GM23338 (cell line): ENCODE data around the gene CLSTN2. TPM values are rescaled to one million over a fixed set of nuclear protein-coding genes. Genes with fewer than 3 reads are reported as not detected.

ENCODE experiments used
- ATAC-seq: fragments of 200-7000 bp; cut with Tn5 transposase; 3 replicates; pipeline ENCODE4 v1.9.1; 2020
- DNase-seq: peaks from one replicate; pipeline ENCODE4 v3.0.0-alpha.2; 2015; ENCODE audit warnings: low spot score
- H2AFZ ChIP-seq: fragments of 200-600 bp; sonication (generic); 2 replicates; pipeline ENCODE4 v1.8.0; 2016; ENCODE audit warnings: antibody characterized with exemption, mild to moderate bottlenecking, moderate library complexity
- H3F3A ChIP-seq: fragments of 200-600 bp; sonication (generic); replicated peaks from 2 replicates; pipeline ENCODE4 v1.8.0; 2017; ENCODE audit warnings: antibody characterized with exemption, mixed run types, low read depth
- H3K27ac ChIP-seq: fragments of 200-600 bp; sonication (generic); 2 replicates; pipeline ENCODE4 v1.6.1; 2016; ENCODE audit warnings: low read depth
- H3K27me3 ChIP-seq: fragments of 200-600 bp; sonication (generic); 2 replicates; pipeline ENCODE4 v1.8.0; 2016; ENCODE audit warnings: mild to moderate bottlenecking, mixed run types, moderate library complexity; ENCODE audit not compliant: insufficient read depth
- H3K36me3 ChIP-seq: fragments of 200-600 bp; sonication (generic); 2 replicates; pipeline ENCODE4 v1.8.0; 2016; ENCODE audit warnings: mild to moderate bottlenecking; ENCODE audit not compliant: insufficient read depth
- H3K4me1 ChIP-seq: fragments of 200-600 bp; sonication (generic); 2 replicates; pipeline ENCODE4 v1.8.0; 2016; ENCODE audit warnings: mild to moderate bottlenecking, moderate library complexity; ENCODE audit not compliant: insufficient read depth
- H3K4me2 ChIP-seq: fragments of 200-600 bp; sonication (generic); 2 replicates; pipeline ENCODE4 v1.7.1; 2017; ENCODE audit warnings: mixed run types
- H3K4me3 ChIP-seq: fragments of 200-600 bp; sonication (generic); 2 replicates; pipeline ENCODE4 v1.6.1; 2016; ENCODE audit warnings: mixed run types
- H3K79me2 ChIP-seq: fragments of 200-600 bp; sonication (generic); replicated peaks from 2 replicates; pipeline ENCODE4 v1.8.0; 2017; ENCODE audit warnings: mild to moderate bottlenecking; ENCODE audit not compliant: insufficient read depth
- H3K9me2 ChIP-seq: fragments of 200-600 bp; sonication (generic); 2 replicates; pipeline ENCODE4 v1.8.0; 2017; ENCODE audit not compliant: insufficient read depth
- H4K20me1 ChIP-seq: fragments of 200-600 bp; sonication (generic); replicated peaks from 2 replicates; pipeline ENCODE4 v1.8.0; 2017; ENCODE audit warnings: mild to moderate bottlenecking; ENCODE audit not compliant: insufficient read depth
- H3K27ac Mint-ChIP-seq: 2 replicates; pipeline ENCODE4 v1.8.0; 2020; ENCODE audit warnings: inconsistent platforms, mild to moderate bottlenecking, moderate library complexity, mixed read lengths
- H3K27me3 Mint-ChIP-seq: 3 replicates; pipeline ENCODE4 v1.8.0; 2022; ENCODE audit warnings: low read depth, mild to moderate bottlenecking, moderate library complexity, mixed read lengths, inconsistent platforms; ENCODE audit not compliant: insufficient read depth, poor library complexity
- H3K36me3 Mint-ChIP-seq: 3 replicates; pipeline ENCODE4 v1.8.0; 2021; ENCODE audit warnings: low read depth, mild to moderate bottlenecking, inconsistent platforms, moderate library complexity, mixed read lengths
- H3K4me1 Mint-ChIP-seq: 3 replicates; pipeline ENCODE4 v1.8.0; 2020; ENCODE audit warnings: mild to moderate bottlenecking, inconsistent platforms, mixed read lengths
- H3K4me3 Mint-ChIP-seq: 3 replicates; pipeline ENCODE4 v1.8.0; 2021; ENCODE audit warnings: moderate library complexity, mild to moderate bottlenecking, inconsistent platforms, mixed read lengths
- H3K9me3 Mint-ChIP-seq: 3 replicates; pipeline ENCODE4 v1.8.0; 2020; ENCODE audit warnings: moderate library complexity, mild to moderate bottlenecking, inconsistent platforms, mixed read lengths
- CREB1 ChIP-seq: fragments of 250-450 bp; sonication (Bioruptor Pico); IDR thresholded peaks from 2 replicates; pipeline ENCODE4 v1.5.0; 2020; ENCODE audit warnings: low read depth, mild to moderate bottlenecking, moderate library complexity
- CTCF ChIP-seq, 2 experiments: fragments of 200-600 bp in 1 of 2; sonication (generic) in 1 of 2; conservative IDR thresholded peaks; 2 replicates each; pipeline versions ENCODE4 v1.5.1 to v1.6.1; 2016 to 2017; ENCODE audit warnings: antibody characterized with exemption in 2 of 2, low read depth in 2 of 2, mild to moderate bottlenecking in 2 of 2, moderate library complexity in 1 of 2
- EZH2 ChIP-seq: fragments of 200-600 bp; sonication (generic); IDR thresholded peaks from one replicate; pipeline ENCODE4 v1.8.0; 2017; ENCODE audit warnings: antibody characterized with exemption, mild to moderate bottlenecking, low read depth; ENCODE audit not compliant: unreplicated experiment
- EZH2phosphoT487 ChIP-seq: fragments of 200-600 bp; sonication (generic); IDR thresholded peaks from one replicate; pipeline ENCODE4 v1.8.1; 2018; ENCODE audit warnings: antibody characterized with exemption; ENCODE audit not compliant: unreplicated experiment
- JUNB ChIP-seq: IDR thresholded peaks from one replicate; pipeline ENCODE4 v1.6.1; 2016; ENCODE audit warnings: antibody characterized with exemption; ENCODE audit not compliant: unreplicated experiment
- NANOG ChIP-seq: IDR thresholded peaks from 2 replicates; pipeline ENCODE4 v1.6.1; 2016; ENCODE audit warnings: antibody characterized with exemption, borderline replicate concordance
- POLR2AphosphoS5 ChIP-seq: IDR thresholded peaks from 2 replicates; pipeline ENCODE4 v1.6.1; 2016; ENCODE audit warnings: antibody characterized with exemption, low read depth
- STAT1 ChIP-seq: IDR thresholded peaks from one replicate; pipeline ENCODE4 v1.6.1; 2016; ENCODE audit warnings: antibody characterized with exemption; ENCODE audit not compliant: unreplicated experiment
- ZNF114 ChIP-seq: fragments of 250-450 bp; sonication (Bioruptor Pico); IDR thresholded peaks from 2 replicates; pipeline ENCODE4 v1.5.0; 2020; ENCODE audit warnings: mild to moderate bottlenecking, moderate library complexity
- ZNF331 ChIP-seq: fragments of 250-450 bp; sonication (Bioruptor Pico); IDR thresholded peaks from 2 replicates; pipeline ENCODE4 v1.5.0; 2020; ENCODE audit warnings: low read depth, mild to moderate bottlenecking, moderate library complexity
- ZNF462 ChIP-seq: fragments of 250-450 bp; sonication (Bioruptor Pico); IDR thresholded peaks from 2 replicates; pipeline ENCODE4 v1.5.0; 2020; ENCODE audit warnings: mild to moderate bottlenecking, moderate library complexity
- polyA plus RNA-seq: library from polyadenylated mRNA; unstranded; fragments of >200 nt; fragmentation: Nextera tagmentation; extraction: Ambion mirVana; gene quantifications from 2 replicates; pipeline ENCODE4 v1.2.1, GENCODE V29; 2016
- total RNA-seq: library from RNA; depleted of rRNA; stranded (reverse); fragments of >200 nt; shearing (Covaris generic); gene quantifications from 2 replicates; pipeline ENCODE4 v1.2.3, GENCODE V29; 2014
- TF ChIP-seq, protein P1 (sequence below): IDR thresholded peaks from 2 replicates; pipeline ENCODE4 v1.6.1; 2016; ENCODE audit warnings: antibody characterized with exemption
- TF ChIP-seq, protein P2 (sequence below): IDR thresholded peaks from one replicate; pipeline ENCODE4 v1.6.1; 2018; ENCODE audit warnings: antibody characterized with exemption; ENCODE audit not compliant: unreplicated experiment

Gene CLSTN2
- total and polyA plus RNA-seq, 2 experiments from 2014 or later: 0.11 to 0.83 TPM

GRCh38 chr3:140470962-140471361 is 536.0 kb downstream of the CLSTN2 start:
- H3K4me3 ChIP-seq: no peak overlapping the region
- H3K27me3 ChIP-seq: no peaks in the 10 kb centered on the region
- H3F3A ChIP-seq: no peaks in the 10 kb centered on the region
- no peak overlapping the region for H2AFZ ChIP-seq
- Mint-ChIP-seq H3K36me3 (no peaks in the 10 kb centered on the region), H3K27me3 (peaks cover 10% of the 10 kb centered on the region), H3K4me3 (no peak overlapping the region), H3K27ac (no peak overlapping the region), H3K9me3 (no peaks in the 10 kb centered on the region), H3K4me1 (peaks cover 28% of the 10 kb centered on the region)
- TF ChIP-seq EZH2 (no peak), CTCF (conservative IDR thresholded peaks at IDR 0.05; ENCODE audit: low read depth in 2 of 2) (no peak), POLR2AphosphoS5 (no peak), EZH2phosphoT487 (no peak), STAT1 (no peak), CREB1 (CRISPR knock-in tag) (no peak), NANOG (no peak), ZNF331 (no peak), ZNF462 (CRISPR knock-in tag) (no peak), JUNB (no peak), ZNF114 (CRISPR knock-in tag) (no peak)
- TF ChIP-seq, protein P1, sequence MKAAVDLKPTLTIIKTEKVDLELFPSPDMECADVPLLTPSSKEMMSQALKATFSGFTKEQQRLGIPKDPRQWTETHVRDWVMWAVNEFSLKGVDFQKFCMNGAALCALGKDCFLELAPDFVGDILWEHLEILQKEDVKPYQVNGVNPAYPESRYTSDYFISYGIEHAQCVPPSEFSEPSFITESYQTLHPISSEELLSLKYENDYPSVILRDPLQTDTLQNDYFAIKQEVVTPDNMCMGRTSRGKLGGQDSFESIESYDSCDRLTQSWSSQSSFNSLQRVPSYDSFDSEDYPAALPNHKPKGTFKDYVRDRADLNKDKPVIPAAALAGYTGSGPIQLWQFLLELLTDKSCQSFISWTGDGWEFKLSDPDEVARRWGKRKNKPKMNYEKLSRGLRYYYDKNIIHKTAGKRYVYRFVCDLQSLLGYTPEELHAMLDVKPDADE: no peak
- TF ChIP-seq, protein P2, sequence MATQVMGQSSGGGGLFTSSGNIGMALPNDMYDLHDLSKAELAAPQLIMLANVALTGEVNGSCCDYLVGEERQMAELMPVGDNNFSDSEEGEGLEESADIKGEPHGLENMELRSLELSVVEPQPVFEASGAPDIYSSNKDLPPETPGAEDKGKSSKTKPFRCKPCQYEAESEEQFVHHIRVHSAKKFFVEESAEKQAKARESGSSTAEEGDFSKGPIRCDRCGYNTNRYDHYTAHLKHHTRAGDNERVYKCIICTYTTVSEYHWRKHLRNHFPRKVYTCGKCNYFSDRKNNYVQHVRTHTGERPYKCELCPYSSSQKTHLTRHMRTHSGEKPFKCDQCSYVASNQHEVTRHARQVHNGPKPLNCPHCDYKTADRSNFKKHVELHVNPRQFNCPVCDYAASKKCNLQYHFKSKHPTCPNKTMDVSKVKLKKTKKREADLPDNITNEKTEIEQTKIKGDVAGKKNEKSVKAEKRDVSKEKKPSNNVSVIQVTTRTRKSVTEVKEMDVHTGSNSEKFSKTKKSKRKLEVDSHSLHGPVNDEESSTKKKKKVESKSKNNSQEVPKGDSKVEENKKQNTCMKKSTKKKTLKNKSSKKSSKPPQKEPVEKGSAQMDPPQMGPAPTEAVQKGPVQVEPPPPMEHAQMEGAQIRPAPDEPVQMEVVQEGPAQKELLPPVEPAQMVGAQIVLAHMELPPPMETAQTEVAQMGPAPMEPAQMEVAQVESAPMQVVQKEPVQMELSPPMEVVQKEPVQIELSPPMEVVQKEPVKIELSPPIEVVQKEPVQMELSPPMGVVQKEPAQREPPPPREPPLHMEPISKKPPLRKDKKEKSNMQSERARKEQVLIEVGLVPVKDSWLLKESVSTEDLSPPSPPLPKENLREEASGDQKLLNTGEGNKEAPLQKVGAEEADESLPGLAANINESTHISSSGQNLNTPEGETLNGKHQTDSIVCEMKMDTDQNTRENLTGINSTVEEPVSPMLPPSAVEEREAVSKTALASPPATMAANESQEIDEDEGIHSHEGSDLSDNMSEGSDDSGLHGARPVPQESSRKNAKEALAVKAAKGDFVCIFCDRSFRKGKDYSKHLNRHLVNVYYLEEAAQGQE: no peak
- H3K36me3 ChIP-seq: no peaks in the 10 kb centered on the region
- H3K27ac ChIP-seq: no peak overlapping the region
- ATAC-seq (no peak), DNase-seq (no peak)
- H3K79me2 ChIP-seq: no peaks in the 10 kb centered on the region
- peaks cover under 1% of the 10 kb centered on the region; the same call in 1 of the 2 replicates for H3K9me2 ChIP-seq
- no peak overlapping the region for H3K4me2 ChIP-seq
- H3K4me1 ChIP-seq: peaks cover 8% of the 10 kb centered on the region; the same call in 1 of the 2 replicates
- H4K20me1 ChIP-seq: no peaks in the 10 kb centered on the region
